NB4 (cell line): ENCODE measurements around the gene CYP39A1.

ENCODE experiments used
- DNase-seq: peaks from one replicate; pipeline ENCODE4 v3.0.0; 2010; ENCODE audit warnings: low read depth
- H3K4me3 ChIP-seq: one replicate; pipeline ENCODE4 v1.5.1; 2011; ENCODE audit warnings: mild to moderate bottlenecking, low read depth, low read length, moderate library complexity
- CTCF ChIP-seq: IDR thresholded peaks from one replicate; pipeline ENCODE4 v1.5.1; 2012; ENCODE audit warnings: low read depth, low read length
- MAX ChIP-seq: IDR thresholded peaks from 2 replicates; pipeline ENCODE4 v1.6.1; 2011; ENCODE audit warnings: low read depth, low read length
- MYC ChIP-seq: IDR thresholded peaks from 2 replicates; pipeline ENCODE4 v1.6.1; 2011; ENCODE audit warnings: low read depth, low read length
- POLR2A ChIP-seq: IDR thresholded peaks from 2 replicates; pipeline ENCODE4 v1.6.1; 2011; ENCODE audit warnings: mild to moderate bottlenecking; ENCODE audit not compliant: insufficient read length; ENCODE audit errors: extremely low read depth

The CYP39A1 gene

GRCh38 chr6:46632053-46632452, 20.6 kb downstream of the CYP39A1 start:
- TF ChIP-seq MAX (no peak), POLR2A (no peak), CTCF (no peak)
- H3K4me3 ChIP-seq, result no peak overlapping the region
- no peak for DNase-seq

GRCh38 chr6:46629691-46630090, 22.9 kb downstream of the CYP39A1 start:
- H3K4me3 ChIP-seq, result no peak overlapping the region
- DNase-seq, result no peak
- TF ChIP-seq POLR2A (no peak), CTCF (no peak), MYC (no peak)

- H3K4me3 ChIP-seq, result no peak overlapping the region
- no peak for DNase-seq
- TF ChIP-seq CTCF (no peak), MAX (no peak), MYC (no peak), POLR2A (no peak)
Measured at GRCh38 chr6:46628976-46629375, 23.6 kb downstream of the CYP39A1 start.

- TF ChIP-seq MYC (no peak), MAX (no peak), CTCF (no peak), POLR2A (no peak)
- H3K4me3 ChIP-seq, result no peak overlapping the region
- no peak for DNase-seq
Measured at GRCh38 chr6:46628498-46628897, 24.1 kb downstream of the CYP39A1 start.

GRCh38 chr6:46626976-46627375, 25.6 kb downstream of the CYP39A1 start:
- no peak for TF ChIP-seq POLR2A
- TF ChIP-seq CTCF, result no peak
- TF ChIP-seq MYC, result no peak
- H3K4me3 ChIP-seq, result no peak overlapping the region
- DNase-seq, result no peak

- TF ChIP-seq MAX (no peak), CTCF (peak; percentile 35), POLR2A (no peak)
- peak; percentile 27 for DNase-seq
- no peak overlapping the region for H3K4me3 ChIP-seq
Measured at GRCh38 chr6:46626228-46626909, 26.2 kb downstream of the CYP39A1 start.
